ENCODE measurements around the gene CLCN3. TPM values are rescaled to one million over a fixed set of nuclear protein-coding genes. Genes with fewer than 3 reads are reported as not detected.
A peak's percentile ranks its signal among the peaks of the same experiment; 100 is the strongest.

CLCN3 gene
- total and polyA plus RNA-seq, 12 donors, result 11.9 to 106 (median 61.5) TPM

DNA sequence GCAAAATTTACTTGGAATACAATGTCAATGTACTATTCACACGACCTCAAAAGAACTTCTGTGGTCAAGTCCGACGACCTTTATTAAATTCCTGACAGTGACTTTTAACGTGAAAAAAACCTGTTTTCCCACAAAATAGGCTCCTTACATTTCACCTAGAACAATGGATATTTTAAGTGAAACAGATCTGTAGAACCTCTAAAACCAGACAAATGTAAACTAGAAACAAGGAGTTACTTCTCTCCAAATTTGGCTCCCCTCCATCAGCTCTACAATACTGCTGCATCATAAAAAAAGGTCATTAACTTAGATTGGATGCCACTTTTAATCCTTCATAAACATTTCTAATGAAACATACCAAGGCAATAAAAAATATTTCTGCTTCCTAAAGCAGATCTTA, 9.2 kb upstream of the CLCN3 start:
- intact Hi-C loops (cut with DNase I), result loop anchor here in 1 of 2 donors (10.0 kb wide), 1 partner anchor 434 kb away; no protein-coding TSS in a partner anchor

DNA sequence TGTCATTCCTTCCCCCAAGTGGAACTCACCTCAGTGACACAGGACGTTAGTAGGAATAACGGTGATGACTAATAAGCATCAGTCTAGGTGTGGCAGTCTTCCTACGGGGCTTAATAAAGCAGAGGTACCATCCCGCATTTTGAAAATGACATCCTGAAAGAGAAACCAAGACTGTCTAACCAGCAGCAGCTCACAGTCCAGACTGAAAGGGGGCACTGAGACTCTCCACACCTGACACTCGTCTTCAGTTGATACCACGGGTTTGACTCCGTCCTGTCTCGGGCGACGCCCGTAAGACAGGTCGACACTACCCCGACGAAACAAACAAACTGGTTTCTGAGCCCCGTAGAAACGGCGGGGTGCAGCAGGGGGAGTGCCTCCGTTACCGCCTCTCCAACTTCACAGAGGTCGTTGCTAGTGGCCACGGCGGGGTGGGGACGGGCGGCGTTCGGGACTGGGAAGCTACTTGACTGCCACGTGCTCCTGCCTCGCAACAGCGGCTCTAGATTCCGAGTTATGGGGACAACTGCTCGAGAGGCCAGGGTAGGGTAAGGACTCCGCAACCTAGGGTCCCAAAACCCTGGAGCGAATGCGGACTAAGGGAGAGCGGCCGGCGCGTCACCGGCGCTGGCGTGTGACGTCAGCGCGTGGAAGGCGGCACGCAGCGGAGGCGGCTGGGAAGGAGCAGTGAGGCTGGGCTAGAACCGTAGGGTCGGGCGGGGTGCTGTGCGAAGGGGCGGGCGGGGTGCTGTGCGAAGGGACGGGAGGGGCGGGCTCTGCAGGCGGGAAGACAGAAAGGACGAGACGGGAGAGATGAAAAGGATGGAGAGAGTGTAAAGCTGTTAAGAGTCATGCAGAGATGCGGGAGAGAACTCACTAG, 8.1 kb upstream of the CLCN3 start, which contains the start of gene NEK1:
NEK1 (minus strand) TSS at position 593 of the 880 bp plus-strand sequence. CDS start 9,953 bp downstream, outside the sequence.
- Histone ChIP-seq H3K4me3 (peak within 1 kb of the TSS; percentile 56 to 96 (median 72)), H3K36me3 (replicated peaks in 1 of 2) (no peaks in the 10 kb centered on the region), H3K4me1 (replicated peaks in 1 of 2) (peaks cover 0 to 26% of the 10 kb centered on the region in 2 donors), H3K9me3 (replicated peaks in 1 of 3) (no peaks in the 10 kb centered on the region), H3K27me3 (no peaks in the 10 kb centered on the region), H3K27ac (peak within 1 kb of the TSS; percentile 77 to 98 (median 96))
- WGBS, 4 donors, result 0 to 1% (median 0%) methylated on average over 41 to 61 of the region's 61 CpGs
- DNase-seq, result peak; percentile 84 to 92 (median 89)
- intact Hi-C loops (cut with DNase I), result loop anchor here in 1 of 2 donors (10.0 kb wide), 1 partner anchor 433 kb away; no protein-coding TSS in a partner anchor
- peak; percentile 86 to 89 for TF ChIP-seq POLR2A (IDR thresholded peaks at IDR 0.05)
- TF ChIP-seq, protein P1, sequence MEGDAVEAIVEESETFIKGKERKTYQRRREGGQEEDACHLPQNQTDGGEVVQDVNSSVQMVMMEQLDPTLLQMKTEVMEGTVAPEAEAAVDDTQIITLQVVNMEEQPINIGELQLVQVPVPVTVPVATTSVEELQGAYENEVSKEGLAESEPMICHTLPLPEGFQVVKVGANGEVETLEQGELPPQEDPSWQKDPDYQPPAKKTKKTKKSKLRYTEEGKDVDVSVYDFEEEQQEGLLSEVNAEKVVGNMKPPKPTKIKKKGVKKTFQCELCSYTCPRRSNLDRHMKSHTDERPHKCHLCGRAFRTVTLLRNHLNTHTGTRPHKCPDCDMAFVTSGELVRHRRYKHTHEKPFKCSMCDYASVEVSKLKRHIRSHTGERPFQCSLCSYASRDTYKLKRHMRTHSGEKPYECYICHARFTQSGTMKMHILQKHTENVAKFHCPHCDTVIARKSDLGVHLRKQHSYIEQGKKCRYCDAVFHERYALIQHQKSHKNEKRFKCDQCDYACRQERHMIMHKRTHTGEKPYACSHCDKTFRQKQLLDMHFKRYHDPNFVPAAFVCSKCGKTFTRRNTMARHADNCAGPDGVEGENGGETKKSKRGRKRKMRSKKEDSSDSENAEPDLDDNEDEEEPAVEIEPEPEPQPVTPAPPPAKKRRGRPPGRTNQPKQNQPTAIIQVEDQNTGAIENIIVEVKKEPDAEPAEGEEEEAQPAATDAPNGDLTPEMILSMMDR (IDR thresholded peaks at IDR 0.05), result peak in 1 of 6 experiments; percentile 6

More for the DNA sequence above, 9.2 kb upstream of the CLCN3 start:
- DNase-seq, result no peak
- Histone ChIP-seq H3K36me3 (replicated peaks in 1 of 2) (no peaks in the 10 kb centered on the region), H3K27me3 (no peaks in the 10 kb centered on the region), H3K4me1 (replicated peaks in 1 of 2) (peaks cover 0 to 26% of the 10 kb centered on the region in 2 donors), H3K27ac (peak overlapping the region in 1 of 5 donors; percentile 98), H3K9me3 (replicated peaks in 1 of 3) (no peaks in the 10 kb centered on the region), H3K4me3 (peak overlapping the region in 1 of 4 donors; percentile 71)
- no peak for TF ChIP-seq POLR2A (IDR thresholded peaks at IDR 0.05)
- TF ChIP-seq, protein P1 (IDR thresholded peaks at IDR 0.05), result no peak
- 36 to 39% (median 38%) methylated on average over 4 of the region's 4 CpGs for whole genome bisulfite sequencing, 4 donors

- H3K27ac ChIP-seq, result peak overlapping the region; percentile 22 to 98 (median 96)
Measured at GRCh38 chr4:169612871-169613859, 7.2 kb upstream of the CLCN3 start.

More at GRCh38 chr4:169612871-169613859, 7.2 kb upstream of the CLCN3 start:
- 2 to 4% (median 3%) methylated on average over 9 of the region's 9 CpGs for WGBS, 4 donors
- Histone ChIP-seq H3K36me3 (replicated peaks in 1 of 2) (no peaks in the 10 kb centered on the region), H3K9me3 (replicated peaks in 1 of 3) (no peaks in the 10 kb centered on the region), H3K4me3 (peak overlapping the region in 2 of 4 donors; percentile 71 to 74), H3K4me1 (replicated peaks in 1 of 2) (peaks cover 0 to 26% of the 10 kb centered on the region in 2 donors), H3K27me3 (no peaks in the 10 kb centered on the region)
- DNase-seq, result peak; percentile 58 to 93 (median 74)
- intact Hi-C loops (cut with DNase I), result loop anchor here in 1 of 2 donors (10.0 kb wide), 1 partner anchor 432 kb away; no protein-coding TSS in a partner anchor
- TF ChIP-seq, protein P1 (IDR thresholded peaks at IDR 0.05), result peak; percentile 53 to 76 (median 62)
- TF ChIP-seq POLR2A (IDR thresholded peaks at IDR 0.05), result no peak
